ENCODE results near the gene TCF7. TPM values are rescaled to one million over a fixed set of nuclear protein-coding genes. Genes with fewer than 3 reads are reported as not detected.

Gene TCF7
- total RNA-seq, 1 donor, result 3.3 TPM

DNA sequence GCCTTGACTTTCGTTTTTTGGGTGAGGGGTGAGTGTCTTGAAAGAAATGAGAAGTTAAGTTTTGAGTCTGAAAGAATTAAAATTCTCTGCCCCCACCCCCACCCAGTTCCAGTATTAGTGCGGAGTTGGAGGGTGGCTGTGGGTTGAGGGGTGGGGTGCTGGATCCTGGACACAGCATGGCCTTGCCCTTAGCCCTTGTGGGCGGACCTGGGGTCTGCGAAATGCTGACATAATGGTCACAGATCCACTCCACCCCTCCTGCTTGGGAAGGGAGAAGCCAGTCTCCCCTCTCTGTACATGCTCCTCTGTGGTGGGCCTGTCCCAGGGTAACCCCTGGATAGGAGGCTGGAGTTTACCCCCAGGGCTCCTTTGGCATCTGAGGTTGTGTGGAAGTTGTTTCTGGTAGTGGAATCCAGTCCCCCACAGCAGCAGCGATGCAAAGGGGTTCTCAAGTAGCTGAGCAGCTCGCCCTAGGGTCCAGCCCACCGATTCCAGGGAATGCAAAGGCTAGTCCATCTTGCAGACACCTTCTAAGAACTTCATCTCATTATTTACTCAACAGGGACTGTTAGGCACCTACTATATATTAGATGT lies 42.8 kb upstream of the TCF7 start:
- TF ChIP-seq, protein P1, sequence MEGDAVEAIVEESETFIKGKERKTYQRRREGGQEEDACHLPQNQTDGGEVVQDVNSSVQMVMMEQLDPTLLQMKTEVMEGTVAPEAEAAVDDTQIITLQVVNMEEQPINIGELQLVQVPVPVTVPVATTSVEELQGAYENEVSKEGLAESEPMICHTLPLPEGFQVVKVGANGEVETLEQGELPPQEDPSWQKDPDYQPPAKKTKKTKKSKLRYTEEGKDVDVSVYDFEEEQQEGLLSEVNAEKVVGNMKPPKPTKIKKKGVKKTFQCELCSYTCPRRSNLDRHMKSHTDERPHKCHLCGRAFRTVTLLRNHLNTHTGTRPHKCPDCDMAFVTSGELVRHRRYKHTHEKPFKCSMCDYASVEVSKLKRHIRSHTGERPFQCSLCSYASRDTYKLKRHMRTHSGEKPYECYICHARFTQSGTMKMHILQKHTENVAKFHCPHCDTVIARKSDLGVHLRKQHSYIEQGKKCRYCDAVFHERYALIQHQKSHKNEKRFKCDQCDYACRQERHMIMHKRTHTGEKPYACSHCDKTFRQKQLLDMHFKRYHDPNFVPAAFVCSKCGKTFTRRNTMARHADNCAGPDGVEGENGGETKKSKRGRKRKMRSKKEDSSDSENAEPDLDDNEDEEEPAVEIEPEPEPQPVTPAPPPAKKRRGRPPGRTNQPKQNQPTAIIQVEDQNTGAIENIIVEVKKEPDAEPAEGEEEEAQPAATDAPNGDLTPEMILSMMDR (IDR thresholded peaks at IDR 0.05; ENCODE audit: extremely low read depth, low read depth, low read length), result no peak
- H3K36me3 ChIP-seq (ENCODE audit: insufficient read depth, low read length), result no peaks in the 10 kb centered on the region
- peak overlapping the region; percentile 72 for H3K4me3 ChIP-seq (ENCODE audit: insufficient read depth, low read length)
- H3K4me2 ChIP-seq (ENCODE audit: insufficient read depth, low read length), result peak overlapping the region; percentile 90
- H3K27me3 ChIP-seq (ENCODE audit: insufficient read depth, low read length), result no peaks in the 10 kb centered on the region
- H3K27ac ChIP-seq (ENCODE audit: low read depth, low read length), result no peak overlapping the region
- H3K9me3 ChIP-seq (ENCODE audit: low read depth, low read length), result no peaks in the 10 kb centered on the region
- H4K20me1 ChIP-seq (ENCODE audit: insufficient read depth, low read length), result no peaks in the 10 kb centered on the region
- H2AFZ ChIP-seq (ENCODE audit: low read length), result no peak overlapping the region
- H3K4me1 ChIP-seq (ENCODE audit: insufficient read depth, low read length), result peaks cover 9% of the 10 kb centered on the region
- DNase-seq (ENCODE audit: insufficient read length, low spot score, missing footprints), result no peak
- no peaks in the 10 kb centered on the region for H3K79me2 ChIP-seq (ENCODE audit: insufficient read depth, low read length)

DNA sequence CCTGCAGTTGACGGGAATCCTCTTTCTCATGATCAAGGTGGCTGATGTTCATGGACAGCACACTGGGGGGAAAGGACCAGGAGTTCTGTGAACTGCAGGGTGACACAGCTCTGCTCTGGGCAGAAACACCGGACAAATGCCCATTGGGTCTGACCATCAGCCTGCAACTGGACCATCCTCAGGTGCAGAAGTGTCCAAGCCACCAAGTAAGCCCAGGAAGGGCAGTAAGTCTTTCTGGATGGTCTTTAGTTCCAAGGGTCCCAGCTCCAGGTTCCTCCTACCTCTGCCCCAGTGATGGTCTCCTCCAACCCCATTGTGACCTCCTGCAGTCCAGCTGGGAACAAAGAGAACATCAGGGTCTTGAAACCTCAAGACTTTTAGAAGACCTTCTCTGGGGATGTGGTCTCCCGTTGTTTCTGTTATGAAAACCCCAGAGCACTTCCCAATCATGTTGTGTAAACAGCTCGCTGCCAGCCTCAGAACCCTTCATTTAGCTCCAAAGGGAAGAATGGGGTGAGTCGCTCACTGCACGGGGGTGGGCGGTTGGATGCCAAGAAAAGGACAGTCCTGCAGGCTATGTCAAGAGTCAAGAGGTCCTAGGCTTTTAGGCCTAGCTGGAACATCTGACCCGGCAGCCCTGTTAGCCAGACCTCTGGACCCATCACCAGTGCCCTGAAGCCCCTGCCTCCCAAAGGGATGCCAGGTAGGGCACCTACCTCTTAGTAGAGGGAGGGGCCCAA lies 41.8 kb upstream of the TCF7 start:
- H3K4me1 ChIP-seq (ENCODE audit: insufficient read depth, low read length), result peaks cover 9% of the 10 kb centered on the region
- no peak overlapping the region for H3K4me3 ChIP-seq (ENCODE audit: insufficient read depth, low read length)
- TF ChIP-seq, protein P1 (IDR thresholded peaks at IDR 0.05; ENCODE audit: extremely low read depth, low read depth, low read length), result no peak
- no peaks in the 10 kb centered on the region for H3K27me3 ChIP-seq (ENCODE audit: insufficient read depth, low read length)
- H3K36me3 ChIP-seq (ENCODE audit: insufficient read depth, low read length), result no peaks in the 10 kb centered on the region
- no peaks in the 10 kb centered on the region for H4K20me1 ChIP-seq (ENCODE audit: insufficient read depth, low read length)
- no peak overlapping the region for H3K4me2 ChIP-seq (ENCODE audit: insufficient read depth, low read length)
- H2AFZ ChIP-seq (ENCODE audit: low read length), result no peak overlapping the region
- no peaks in the 10 kb centered on the region for H3K79me2 ChIP-seq (ENCODE audit: insufficient read depth, low read length)
- no peak overlapping the region for H3K27ac ChIP-seq (ENCODE audit: low read depth, low read length)
- H3K9me3 ChIP-seq (ENCODE audit: low read depth, low read length), result no peaks in the 10 kb centered on the region
- DNase-seq (ENCODE audit: insufficient read length, low spot score, missing footprints), result no peak

DNA sequence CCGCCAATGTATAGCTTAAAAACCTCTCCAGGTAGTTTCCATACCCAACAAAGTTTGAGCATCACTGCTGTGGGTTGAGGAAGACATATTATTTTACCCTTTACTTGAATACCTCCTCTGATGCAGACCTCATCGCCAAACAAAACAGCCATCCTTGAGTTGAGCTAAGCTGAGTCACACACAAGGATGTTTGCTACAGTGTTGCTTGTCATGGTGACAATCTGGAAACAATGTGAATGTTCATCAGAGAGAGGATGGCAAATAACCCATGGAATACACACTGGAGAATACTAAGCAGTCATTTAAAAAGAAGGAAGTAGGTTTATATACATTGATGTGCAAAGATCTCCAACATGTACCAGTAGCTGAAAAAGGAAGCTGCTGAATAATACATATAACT lies 41.1 kb upstream of the TCF7 start:
- H4K20me1 ChIP-seq (ENCODE audit: insufficient read depth, low read length), result no peaks in the 10 kb centered on the region
- H2AFZ ChIP-seq (ENCODE audit: low read length), result no peak overlapping the region
- no peaks in the 10 kb centered on the region for H3K36me3 ChIP-seq (ENCODE audit: insufficient read depth, low read length)
- peaks cover 9% of the 10 kb centered on the region for H3K4me1 ChIP-seq (ENCODE audit: insufficient read depth, low read length)
- DNase-seq (ENCODE audit: insufficient read length, low spot score, missing footprints), result peak; percentile 89
- no peak overlapping the region for H3K27ac ChIP-seq (ENCODE audit: low read depth, low read length)
- no peaks in the 10 kb centered on the region for H3K27me3 ChIP-seq (ENCODE audit: insufficient read depth, low read length)
- H3K9me3 ChIP-seq (ENCODE audit: low read depth, low read length), result no peaks in the 10 kb centered on the region
- H3K4me2 ChIP-seq (ENCODE audit: insufficient read depth, low read length), result no peak overlapping the region
- no peaks in the 10 kb centered on the region for H3K79me2 ChIP-seq (ENCODE audit: insufficient read depth, low read length)
- no peak overlapping the region for H3K4me3 ChIP-seq (ENCODE audit: insufficient read depth, low read length)
- TF ChIP-seq, protein P1 (IDR thresholded peaks at IDR 0.05; ENCODE audit: extremely low read depth, low read depth, low read length), result no peak

DNA sequence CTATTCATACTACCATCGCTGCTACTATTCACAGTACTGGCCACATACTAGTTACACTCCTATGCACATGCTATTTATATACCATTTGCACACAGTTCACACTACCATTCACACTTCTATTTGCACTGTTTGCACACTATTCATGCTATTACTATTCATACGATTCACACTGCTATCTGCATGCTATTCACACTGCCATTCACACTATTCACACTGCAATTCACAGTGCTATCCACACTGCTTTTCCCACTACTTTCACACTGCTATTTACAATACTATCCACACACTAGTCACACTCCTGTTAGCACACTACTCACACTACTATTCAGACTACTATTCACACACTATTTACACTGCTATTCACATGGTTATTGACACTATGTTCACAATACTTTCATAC lies 39.4 kb upstream of the TCF7 start:
- no peak overlapping the region for H2AFZ ChIP-seq (ENCODE audit: low read length)
- H4K20me1 ChIP-seq (ENCODE audit: insufficient read depth, low read length), result no peaks in the 10 kb centered on the region
- H3K79me2 ChIP-seq (ENCODE audit: insufficient read depth, low read length), result no peaks in the 10 kb centered on the region
- no peak overlapping the region for H3K4me2 ChIP-seq (ENCODE audit: insufficient read depth, low read length)
- H3K36me3 ChIP-seq (ENCODE audit: insufficient read depth, low read length), result no peaks in the 10 kb centered on the region
- DNase-seq (ENCODE audit: insufficient read length, low spot score, missing footprints), result no peak
- no peak overlapping the region for H3K27ac ChIP-seq (ENCODE audit: low read depth, low read length)
- H3K27me3 ChIP-seq (ENCODE audit: insufficient read depth, low read length), result no peaks in the 10 kb centered on the region
- H3K9me3 ChIP-seq (ENCODE audit: low read depth, low read length), result no peaks in the 10 kb centered on the region
- peaks cover 9% of the 10 kb centered on the region for H3K4me1 ChIP-seq (ENCODE audit: insufficient read depth, low read length)
- H3K4me3 ChIP-seq (ENCODE audit: insufficient read depth, low read length), result no peak overlapping the region
- TF ChIP-seq, protein P1 (IDR thresholded peaks at IDR 0.05; ENCODE audit: extremely low read depth, low read depth, low read length), result no peak
